Measurements from ENCODE around the gene SLC26A9. TPM values are rescaled to one million over a fixed set of nuclear protein-coding genes. Genes with fewer than 3 reads are reported as not detected.

SLC26A9 gene
- total and polyA plus RNA-seq, 2 donors (not counting 3 experiments of a cell fraction or from before 2014, with no cell fraction given), result 0.10 to 0.20 TPM

DNA sequence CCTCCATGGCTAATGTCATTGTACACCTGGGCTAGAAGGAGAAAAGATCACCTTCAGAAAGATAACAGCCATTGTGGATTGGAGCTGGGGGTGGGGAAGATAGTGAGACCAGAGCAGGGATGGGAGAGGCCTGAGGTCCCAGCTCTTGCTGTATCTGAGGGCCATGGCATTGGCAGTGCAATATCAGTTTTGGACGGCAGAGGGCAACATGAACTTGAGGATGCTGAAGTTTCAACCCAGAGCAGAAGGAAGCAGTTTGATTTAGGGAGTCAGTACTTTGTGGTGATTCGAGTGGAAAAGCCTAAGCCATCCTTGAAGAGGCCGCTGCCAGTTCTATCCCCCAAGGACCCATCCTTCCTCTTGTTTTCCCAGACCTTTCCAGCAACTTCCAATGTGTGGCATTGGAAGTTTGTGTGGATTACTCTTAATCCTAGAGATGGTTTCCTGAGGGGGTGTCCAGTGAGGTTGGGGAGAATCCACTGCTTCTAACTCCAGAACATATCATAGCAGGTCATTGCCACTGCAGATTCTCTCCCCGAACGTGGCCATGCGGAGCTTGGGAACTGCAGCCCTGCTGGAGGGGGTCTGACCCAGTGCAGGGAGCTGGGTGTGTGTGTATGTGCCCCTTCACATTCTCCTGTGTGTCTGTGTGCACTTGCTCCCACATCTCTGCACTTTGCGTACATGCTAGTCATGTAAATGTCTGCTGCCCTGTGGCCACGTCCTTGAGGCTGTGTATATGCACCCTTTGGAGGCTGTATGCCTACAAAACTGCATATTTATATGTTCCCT, 24.1 kb downstream of the SLC26A9 start:
- TF ChIP-seq POLR2AphosphoS5 (IDR thresholded peaks at IDR 0.05; ENCODE audit: insufficient read depth, low read depth, low read length) (no peak), GATA2 (IDR thresholded peaks at IDR 0.05; ENCODE audit: insufficient read depth, insufficient read length, low read depth, low read length) (no peak), JUN (IDR thresholded peaks at IDR 0.05; ENCODE audit: borderline replicate concordance, insufficient read depth, insufficient read length, low read depth) (no peak), MAX (IDR thresholded peaks at IDR 0.05; ENCODE audit: insufficient read depth, insufficient read length) (no peak), POLR2A (IDR thresholded peaks at IDR 0.05; ENCODE audit: low read depth, low read length) (no peak), EZH2 (IDR thresholded peaks at IDR 0.05; ENCODE audit: borderline replicate concordance, low read depth, low read length, severe bottlenecking) (no peak), CTCF (IDR thresholded peaks at IDR 0.05; ENCODE audit: extremely low read depth in 1 of 2, insufficient read depth in 1 of 2, low read depth in 1 of 2, low read length in 2 of 2) (peak; percentile 83 to 86), FOS (IDR thresholded peaks at IDR 0.05; ENCODE audit: borderline replicate concordance, insufficient read depth, low read length) (no peak), MYC (IDR thresholded peaks at IDR 0.05; ENCODE audit: low read depth, low read length) (no peak)
- no TSS peak for BruUV-seq (replicated peaks)
- Histone ChIP-seq H4K20me1 (replicated peaks; ENCODE audit: control insufficient read depth, extremely low read depth, insufficient read depth, low read length) (no peaks in the 10 kb centered on the region), H2AFZ (ENCODE audit: low read depth, low read length) (peak overlapping the region; percentile 28), H3K9me3 (replicated peaks; ENCODE audit: control insufficient read depth, insufficient read depth, low read length) (no peaks in the 10 kb centered on the region), H3K4me3 (replicated peaks in 1 of 3; ENCODE audit: insufficient read depth in 1 of 3, low read depth in 1 of 3, low read length in 3 of 3) (no peak overlapping the region), H3K27me3 (ENCODE audit: control insufficient read depth in 2 of 2, insufficient read depth in 2 of 2, low read length in 2 of 2) (no peaks in the 10 kb centered on the region), H3K36me3 (ENCODE audit: control insufficient read depth in 2 of 2, extremely low read depth in 1 of 2, insufficient read depth in 2 of 2, low read length in 2 of 2) (no peaks in the 10 kb centered on the region), H3K4me2 (ENCODE audit: insufficient read depth, low read length) (no peak overlapping the region), H3K4me1 (ENCODE audit: control insufficient read depth, extremely low read depth, insufficient read depth, low read length) (no peaks in the 10 kb centered on the region), H3K27ac (ENCODE audit: insufficient read depth, low read depth, low read length) (no peak overlapping the region), H3K9me1 (replicated peaks; ENCODE audit: control insufficient read depth, extremely low read depth, insufficient read depth, low read length) (no peaks in the 10 kb centered on the region), H3K79me2 (ENCODE audit: control insufficient read depth, insufficient read depth, low read length) (no peaks in the 10 kb centered on the region), H3K9ac (replicated peaks; ENCODE audit: extremely low read depth, insufficient read depth, low read length) (no peak overlapping the region)
- DNase-seq (ENCODE audit: low read depth, low spot score) (peak; percentile 85), FAIRE-seq (peak; percentile 97)
- intact Hi-C loops (cut with micrococcal nuclease) (loop anchor here (1.0 to 10.0 kb wide), 4 partner anchors 58 to 324 kb away; no protein-coding TSS in a partner anchor), dilution Hi-C loops (cut with MboI; ENCODE audit: extremely low pct_ligation_motif_present, low sequenced_read_pairs) (no loop called here)
- CTCF ChIA-PET, result interaction anchor here (0.5 to 27.5 kb wide), 51 partner anchors 8 to 260 kb away, joined by 3 to 1606 read pairs (median 4); partner anchors contain the start of genes PM20D1, SLC26A9 and SLC41A1
- POLR2A ChIA-PET, result interaction anchor here (1.3 kb wide), 1 partner anchor 58 kb away, joined by 7 read pairs; no protein-coding TSS in a partner anchor
